PC-9 (cell line): ENCODE results near the gene NUP107.

Experiments used
- CTCF ChIP-seq: fragments of 200-600 bp; sonication (generic); conservative IDR thresholded peaks from 2 replicates; pipeline ENCODE4 v1.6.1; 2017; ENCODE audit warnings: mixed run types, antibody characterized with exemption, mild to moderate bottlenecking, moderate library complexity
- EZH2 ChIP-seq: fragments of 200-600 bp; sonication (generic); IDR thresholded peaks from 2 replicates; pipeline ENCODE4 v1.8.0; 2017; ENCODE audit warnings: antibody characterized with exemption, low read depth

- no peak for TF ChIP-seq CTCF
- TF ChIP-seq EZH2: no peak
These were observed 62.7 kb downstream of the NUP107 start for GRCh38 chr12:68749443-68749842.
